Astrocyte (in vitro differentiated cells and primary cell): ENCODE data around the gene TEFM. TPM values are rescaled to one million over a fixed set of nuclear protein-coding genes. Genes with fewer than 3 reads are reported as not detected.

Source experiments
- DNase-seq: peaks from one replicate; pipeline ENCODE4 v3.0.0-alpha.2; 2010; ENCODE audit warnings: low read depth
- FAIRE-seq: peaks from 2 replicates; lab custom pipeline; 2011; peaks lifted over from hg19 to GRCh38; lab: Jason Lieb, UNC
- H2AFZ ChIP-seq: 2 replicates; pipeline ENCODE4 v1.6.0; 2012; ENCODE audit warnings: low read depth, low read length, inconsistent platforms
- H3K27ac ChIP-seq: 2 replicates; pipeline ENCODE4 v1.5.1; 2011; ENCODE audit warnings: low read depth, low read length, inconsistent platforms
- H3K27me3 ChIP-seq: 2 replicates; pipeline ENCODE4 v1.6.0; 2011; ENCODE audit warnings: low read length, inconsistent platforms; ENCODE audit not compliant: insufficient read depth
- H3K36me3 ChIP-seq: 2 replicates; pipeline ENCODE4 v1.5.1; 2011; ENCODE audit warnings: low read length, inconsistent platforms; ENCODE audit not compliant: insufficient read depth
- H3K4me1 ChIP-seq: 2 replicates; pipeline ENCODE4 v1.5.1; 2011; ENCODE audit warnings: low read length, inconsistent platforms; ENCODE audit not compliant: insufficient read depth
- H3K4me2 ChIP-seq: 2 replicates; pipeline ENCODE4 v1.6.0; 2012; ENCODE audit warnings: low read length, inconsistent platforms
- H3K4me3 ChIP-seq: 2 replicates; pipeline ENCODE4 v1.5.1; 2011; ENCODE audit warnings: low read depth, mild to moderate bottlenecking, low read length, inconsistent platforms; ENCODE audit not compliant: insufficient read depth
- H3K79me2 ChIP-seq: 2 replicates; pipeline ENCODE4 v1.6.0; 2012; ENCODE audit warnings: mild to moderate bottlenecking, low read length, inconsistent platforms; ENCODE audit not compliant: insufficient read depth
- H3K9ac ChIP-seq: 2 replicates; pipeline ENCODE4 v1.6.0; 2012; ENCODE audit warnings: mild to moderate bottlenecking, low read length, inconsistent platforms
- H3K9me3 ChIP-seq: 2 replicates; pipeline ENCODE4 v1.5.1; 2012; ENCODE audit warnings: low read depth, mild to moderate bottlenecking, low read length, inconsistent platforms; ENCODE audit not compliant: insufficient read depth
- H4K20me1 ChIP-seq: 2 replicates; pipeline ENCODE4 v1.6.0; 2012; ENCODE audit warnings: low read length, inconsistent platforms; ENCODE audit not compliant: insufficient read depth
- H3K27ac Mint-ChIP-seq: one replicate; pipeline ENCODE4 v1.8.0; 2021; ENCODE audit warnings: mild to moderate bottlenecking, mixed read lengths; ENCODE audit not compliant: unreplicated experiment
- H3K27me3 Mint-ChIP-seq: one replicate; pipeline ENCODE4 v1.8.0; 2021; ENCODE audit warnings: low read depth, mixed read lengths; ENCODE audit not compliant: unreplicated experiment
- H3K36me3 Mint-ChIP-seq: one replicate; pipeline ENCODE4 v1.8.0; 2021; ENCODE audit warnings: low read depth, mixed read lengths; ENCODE audit not compliant: unreplicated experiment
- H3K4me1 Mint-ChIP-seq: one replicate; pipeline ENCODE4 v1.8.0; 2021; ENCODE audit warnings: low read depth, mixed read lengths; ENCODE audit not compliant: unreplicated experiment
- H3K4me3 Mint-ChIP-seq: one replicate; pipeline ENCODE4 v1.8.0; 2021; ENCODE audit warnings: mild to moderate bottlenecking, moderate library complexity, mixed read lengths; ENCODE audit not compliant: unreplicated experiment
- H3K9me3 Mint-ChIP-seq: one replicate; pipeline ENCODE4 v1.8.0; 2021; ENCODE audit warnings: mild to moderate bottlenecking, mixed read lengths; ENCODE audit not compliant: unreplicated experiment
- CTCF ChIP-seq: IDR thresholded peaks from 2 replicates; pipeline ENCODE4 v1.5.1; 2011; ENCODE audit warnings: low read depth, mild to moderate bottlenecking, inconsistent platforms, low read length, moderate library complexity; ENCODE audit not compliant: insufficient read depth
- EZH2 ChIP-seq: IDR thresholded peaks from 2 replicates; pipeline ENCODE4 v1.6.1; 2012; ENCODE audit warnings: mild to moderate bottlenecking, low read length, inconsistent platforms; ENCODE audit not compliant: insufficient read depth
- total RNA-seq: library from RNA; stranded (reverse); gene quantifications from 2 replicates; pipeline ENCODE4 v1.2.1, GENCODE V29; 2021

TEFM gene
- total RNA-seq, 1 donor from 2014 or later: 11.5 TPM

GRCh38 chr17:30905742-30906100 lies 317 bp downstream of the TEFM start:
- DNase-seq: no peak

GRCh38 chr17:30897311-30897710 lies 8.7 kb downstream of the TEFM start:
- H3K9ac ChIP-seq: no peak overlapping the region
- H2AFZ ChIP-seq: no peak overlapping the region
- peaks cover 5% of the 10 kb centered on the region for H4K20me1 ChIP-seq
- H3K4me1 ChIP-seq: no peaks in the 10 kb centered on the region
- no peaks in the 10 kb centered on the region for H3K27me3 ChIP-seq
- peaks cover 17% of the 10 kb centered on the region for H3K79me2 ChIP-seq
- H3K27ac Mint-ChIP-seq: no peak overlapping the region
- H3K4me3 ChIP-seq: no peak overlapping the region
- no peaks in the 10 kb centered on the region for H3K4me1 Mint-ChIP-seq
- FAIRE-seq (no peak), DNase-seq (no peak)
- no peaks in the 10 kb centered on the region for H3K27me3 Mint-ChIP-seq
- TF ChIP-seq CTCF (no peak), EZH2 (no peak)
- H3K27ac ChIP-seq: no peak overlapping the region
- H3K36me3 ChIP-seq: peaks cover 15% of the 10 kb centered on the region
- H3K4me3 Mint-ChIP-seq: no peak overlapping the region
- H3K4me2 ChIP-seq: no peak overlapping the region
- no peaks in the 10 kb centered on the region for H3K9me3 ChIP-seq
- no peaks in the 10 kb centered on the region for H3K36me3 Mint-ChIP-seq
- H3K9me3 Mint-ChIP-seq: no peaks in the 10 kb centered on the region

More at GRCh38 chr17:30905742-30906100, 317 bp downstream of the TEFM start:
- H3K4me2 ChIP-seq: peak overlapping the region; percentile 97
- H2AFZ ChIP-seq: peak overlapping the region; percentile 89
- H3K27me3 ChIP-seq: no peaks in the 10 kb centered on the region
- peak overlapping the region; percentile 90 for H3K9ac ChIP-seq
- peaks cover 55% of the 10 kb centered on the region for H3K79me2 ChIP-seq
- peaks cover 9% of the 10 kb centered on the region for H4K20me1 ChIP-seq
- no peaks in the 10 kb centered on the region for H3K9me3 ChIP-seq
- H3K27ac Mint-ChIP-seq: peak overlapping the region; percentile 86
- H3K27me3 Mint-ChIP-seq: no peaks in the 10 kb centered on the region
- H3K27ac ChIP-seq: peak overlapping the region; percentile 70
- TF ChIP-seq CTCF (no peak), EZH2 (no peak)
- H3K4me3 ChIP-seq: peak overlapping the region; percentile 92
- peaks cover 6% of the 10 kb centered on the region for H3K36me3 Mint-ChIP-seq
- peak overlapping the region; percentile 99 for H3K4me3 Mint-ChIP-seq
- H3K36me3 ChIP-seq: peaks cover 9% of the 10 kb centered on the region
- no peak for FAIRE-seq
- peaks cover 2% of the 10 kb centered on the region for H3K9me3 Mint-ChIP-seq
- H3K4me1 ChIP-seq: peaks cover 9% of the 10 kb centered on the region
- H3K4me1 Mint-ChIP-seq: peaks cover 3% of the 10 kb centered on the region

- Histone ChIP-seq H3K27ac (no peak overlapping the region), H2AFZ (no peak overlapping the region), H3K79me2 (no peaks in the 10 kb centered on the region), H4K20me1 (no peaks in the 10 kb centered on the region), H3K4me1 (no peaks in the 10 kb centered on the region), H3K9ac (no peak overlapping the region), H3K36me3 (peaks cover 10% of the 10 kb centered on the region), H3K27me3 (no peaks in the 10 kb centered on the region), H3K9me3 (no peaks in the 10 kb centered on the region), H3K4me2 (no peak overlapping the region), H3K4me3 (no peak overlapping the region)
- DNase-seq (no peak), FAIRE-seq (peak; percentile 66)
- H3K36me3 Mint-ChIP-seq: no peaks in the 10 kb centered on the region
- no peaks in the 10 kb centered on the region for H3K27me3 Mint-ChIP-seq
- no peaks in the 10 kb centered on the region for H3K4me1 Mint-ChIP-seq
- TF ChIP-seq EZH2: no peak
- TF ChIP-seq CTCF: no peak
- no peak overlapping the region for H3K27ac Mint-ChIP-seq
- no peaks in the 10 kb centered on the region for H3K9me3 Mint-ChIP-seq
- no peak overlapping the region for H3K4me3 Mint-ChIP-seq
These were observed 11.8 kb downstream of the TEFM start for GRCh38 chr17:30894236-30894635.
